SK-N-SH (cell line): Measurements from ENCODE around the gene MEF2A. TPM values are rescaled to one million over a fixed set of nuclear protein-coding genes. Genes with fewer than 3 reads are reported as not detected.

Source experiments
- CTCF ChIA-PET: fragments of 300-600, 350-600 bp; formaldehyde crosslinking; extraction: SDS; loops from one replicate; lab custom pipeline; 2021; lab: Yijun Ruan, JAX
- POLR2A ChIA-PET: fragments of 350-600 bp; sonication (Branson Sonifier 250); formaldehyde crosslinking; extraction: SDS; loops from one replicate; lab custom pipeline; 2020; ENCODE audit warnings: antibody characterized with exemption, inconsistent platforms; lab: Yijun Ruan, JAX
- DNase-seq: peaks from one replicate; pipeline ENCODE4 v3.0.0; 2012
- H2AFZ ChIP-seq: fragments of 200-600 bp; sonication (generic); 2 replicates; pipeline ENCODE4 v1.8.1; 2016; ENCODE audit warnings: antibody characterized with exemption, mild to moderate bottlenecking, low read depth
- H3F3A ChIP-seq: fragments of 200-600 bp; sonication (generic); replicated peaks from 2 replicates; pipeline ENCODE3; 2016; ENCODE audit warnings: antibody characterized with exemption, mild to moderate bottlenecking; ENCODE audit not compliant: insufficient read depth
- H3K27ac ChIP-seq, 2 experiments: fragments of 200-500 bp in 1 of 2; fragments of 200-600 bp in 1 of 2; sonication (Bioruptor generic) in 1 of 2; sonication (generic), shearing (Covaris generic) in 1 of 2; 2 replicates each; pipeline versions ENCODE4 v1.5.1 to v1.6.1; 2014 to 2016; ENCODE audit warnings: low read depth in 2 of 2, inconsistent platforms in 1 of 2, low read length in 1 of 2, mild to moderate bottlenecking in 1 of 2, mixed read lengths in 1 of 2
- H3K27me3 ChIP-seq: fragments of 200-600 bp; sonication (generic), shearing (Covaris generic); 2 replicates; pipeline ENCODE4 v1.6.1; 2016; ENCODE audit warnings: mixed run types; ENCODE audit not compliant: insufficient read depth
- H3K36me3 ChIP-seq, 2 experiments: fragments of 200-500 bp in 1 of 2; fragments of 200-600 bp in 1 of 2; sonication (Bioruptor generic) in 1 of 2; sonication (generic) in 1 of 2; replicated peaks in 1 of 2; 2 replicates each; pipeline versions ENCODE3 to v1.5.1; 2014 to 2016; ENCODE audit warnings: low read length in 1 of 2, mild to moderate bottlenecking in 1 of 2; ENCODE audit not compliant: insufficient read depth in 2 of 2, control insufficient read depth in 1 of 2
- H3K4me1 ChIP-seq, 2 experiments: fragments of 200-500 bp in 1 of 2; fragments of 200-600 bp in 1 of 2; sonication (Bioruptor generic) in 1 of 2; sonication (generic), shearing (Covaris generic) in 1 of 2; 2 replicates each; pipeline versions ENCODE4 v1.5.1 to v1.6.1; 2014 to 2016; ENCODE audit warnings: low read depth in 1 of 2, low read length in 1 of 2, mixed run types in 1 of 2; ENCODE audit not compliant: insufficient read depth in 2 of 2, control insufficient read depth in 1 of 2
- H3K4me2 ChIP-seq: fragments of 200-600 bp; sonication (generic), shearing (Covaris generic); 2 replicates; pipeline ENCODE4 v1.6.1; 2017; ENCODE audit warnings: mixed run types
- H3K4me3 ChIP-seq, 2 experiments: fragments of 200-500 bp in 1 of 2; fragments of 200-600 bp in 1 of 2; sonication (Bioruptor generic) in 1 of 2; sonication (generic), shearing (Covaris generic) in 1 of 2; 2 replicates each; pipeline versions ENCODE4 v1.5.1 to v1.8.1; 2014 to 2016; ENCODE audit warnings: low read depth in 2 of 2, inconsistent platforms in 1 of 2, low read length in 1 of 2, mild to moderate bottlenecking in 1 of 2, mixed read lengths in 1 of 2, moderate library complexity in 1 of 2
- H3K79me2 ChIP-seq: fragments of 200-600 bp; sonication (generic); 2 replicates; pipeline ENCODE4 v1.8.1; 2017; ENCODE audit warnings: mild to moderate bottlenecking; ENCODE audit not compliant: insufficient read depth
- H3K9ac ChIP-seq: fragments of 200-600 bp; sonication (generic); 2 replicates; pipeline ENCODE4 v1.6.1; 2017; ENCODE audit warnings: mixed run types
- H3K9me2 ChIP-seq: fragments of 200-600 bp; sonication (generic); 2 replicates; pipeline ENCODE4 v1.6.1; 2017; ENCODE audit warnings: mixed run types
- H3K9me3 ChIP-seq: fragments of 200-600 bp; sonication (generic); 2 replicates; pipeline ENCODE4 v1.6.1; 2017; ENCODE audit warnings: mixed run types, mild to moderate bottlenecking, moderate library complexity
- H4K20me1 ChIP-seq: fragments of 200-600 bp; sonication (generic); 2 replicates; pipeline ENCODE4 v1.6.1; 2017; ENCODE audit warnings: mild to moderate bottlenecking, mixed run types; ENCODE audit not compliant: insufficient read depth
- ELF1 ChIP-seq: IDR thresholded peaks from 2 replicates; pipeline ENCODE4 v1.4.0; 2012
- FOXM1 ChIP-seq: IDR thresholded peaks from 2 replicates; pipeline ENCODE4 v1.4.0; 2012; ENCODE audit warnings: low read depth, mild to moderate bottlenecking
- JUND ChIP-seq: IDR thresholded peaks from 2 replicates; pipeline ENCODE4 v1.4.0; 2012
- MXI1 ChIP-seq: IDR thresholded peaks from 2 replicates; pipeline ENCODE4 v1.6.1; 2012; ENCODE audit warnings: mild to moderate bottlenecking, low read depth, low read length, improper control_type of control experiment
- NFIC ChIP-seq: IDR thresholded peaks from 2 replicates; pipeline ENCODE4 v1.4.0; 2012; ENCODE audit warnings: borderline replicate concordance
- PBX3 ChIP-seq: IDR thresholded peaks from 2 replicates; pipeline ENCODE4; 2012
- RAD21 ChIP-seq: IDR thresholded peaks from 2 replicates; pipeline ENCODE4 v1.6.1; 2012; ENCODE audit warnings: mild to moderate bottlenecking, low read length
- RCOR1 ChIP-seq: fragments of 150-350 bp; IDR thresholded peaks from 2 replicates; pipeline ENCODE4 v1.6.1; 2017; ENCODE audit warnings: antibody characterized with exemption, low read length
- TAF1 ChIP-seq: IDR thresholded peaks from 2 replicates; pipeline ENCODE4 v1.6.1; 2012; ENCODE audit warnings: low read depth, mild to moderate bottlenecking, low read length, moderate library complexity, borderline replicate concordance
- TEAD4 ChIP-seq: IDR thresholded peaks from 2 replicates; pipeline ENCODE4 v1.4.0; 2012; ENCODE audit warnings: mild to moderate bottlenecking, borderline replicate concordance; ENCODE audit not compliant: insufficient read depth
- YY1 ChIP-seq: IDR thresholded peaks from 2 replicates; pipeline ENCODE4 v1.4.0; 2012; ENCODE audit warnings: low read depth, mild to moderate bottlenecking
- WGBS: methylation state at CpG from one replicate; pipeline ENCODE4 v1.1.6; 2017; ENCODE audit warnings: low lambda C conversion rate; 5-methylcytosine and 5-hydroxymethylcytosine counted together
- polyA plus RNA-seq, 3 experiments: library from polyadenylated mRNA; depleted of rRNA; stranded (reverse); fragments of >200 nt; gene quantifications; 2 replicates each; pipeline ENCODE4 v1.2.3, GENCODE V29; 2012
- TF ChIP-seq, protein P1 (sequence below): IDR thresholded peaks from 2 replicates; pipeline ENCODE4 v1.6.1; 2012; ENCODE audit warnings: mild to moderate bottlenecking, low read depth, low read length, moderate library complexity
- TF ChIP-seq, protein P2 (sequence below): IDR thresholded peaks from 2 replicates; pipeline ENCODE4 v1.4.0; 2012; ENCODE audit warnings: low read depth

MEF2A gene
- polyA plus RNA-seq, 1 of the 3 experiments (the other 2 are of a cell fraction): 20.9 TPM

GRCh38 chr15:99605490-99605931 lies 39.7 kb downstream of the MEF2A start:
- Histone ChIP-seq H3K9ac (no peak overlapping the region), H3K27me3 (no peaks in the 10 kb centered on the region), H3K36me3 (peaks cover 1 to 16% of the 10 kb centered on the region in 2 experiments), H3K4me3 (no peak overlapping the region), H3K4me1 (no peaks in the 10 kb centered on the region), H3K79me2 (peaks cover 92% of the 10 kb centered on the region), H3K27ac (no peak overlapping the region), H4K20me1 (peaks cover 33% of the 10 kb centered on the region), H3F3A (peaks cover 7% of the 10 kb centered on the region), H3K4me2 (no peak overlapping the region), H3K9me2 (no peaks in the 10 kb centered on the region), H2AFZ (no peak overlapping the region), H3K9me3 (0 out of 2 replicates have a peak, but pooled peaks cover 5% of the 10 kb centered on the region)
- CTCF ChIA-PET: interaction anchor here (1.2 to 1.4 kb wide), 2 partner anchors 98 to 99 kb away, joined by 3 read pairs; no protein-coding TSS in a partner anchor
- POLR2A ChIA-PET: no interaction called here
- DNase-seq: no peak
- 85% methylated on average over 6 of the region's 6 CpGs for WGBS
- TF ChIP-seq ELF1: no peak

DNA sequence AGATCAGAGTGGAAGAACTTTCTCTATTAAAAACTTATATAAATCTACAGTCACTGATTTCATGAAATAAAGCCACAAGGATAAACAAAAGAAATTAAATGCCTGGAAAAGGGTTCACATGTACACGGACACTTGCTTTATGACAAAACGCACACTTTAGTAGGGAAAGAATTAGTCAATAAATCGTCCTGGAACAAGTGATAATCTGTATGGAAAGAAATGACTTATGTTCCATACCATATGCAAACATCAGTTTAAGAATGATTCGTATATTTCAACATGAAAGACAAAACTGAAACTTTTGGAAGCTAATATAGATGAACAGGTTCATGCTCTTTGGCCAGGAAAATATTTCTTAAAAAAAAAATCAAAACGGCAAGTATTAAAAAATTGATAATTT lies 40.2 kb downstream of the MEF2A start:
- WGBS: 89% methylated on average over 5 of the region's 5 CpGs
- H4K20me1 ChIP-seq: peaks cover 30% of the 10 kb centered on the region
- H3K27ac ChIP-seq: no peak overlapping the region
- peaks cover 93% of the 10 kb centered on the region for H3K79me2 ChIP-seq
- DNase-seq: no peak
- ChIA-PET POLR2A (no interaction called here), CTCF (interaction anchor here (1.4 kb wide), 1 partner anchor 99 kb away, joined by 3 read pairs; no protein-coding TSS in a partner anchor)
- TF ChIP-seq MXI1 (no peak), TEAD4 (no peak), NFIC (no peak), RCOR1 (no peak), JUND (no peak), YY1 (no peak), PBX3 (no peak), TAF1 (no peak), RAD21 (no peak), FOXM1 (no peak)
- TF ChIP-seq, protein P1, sequence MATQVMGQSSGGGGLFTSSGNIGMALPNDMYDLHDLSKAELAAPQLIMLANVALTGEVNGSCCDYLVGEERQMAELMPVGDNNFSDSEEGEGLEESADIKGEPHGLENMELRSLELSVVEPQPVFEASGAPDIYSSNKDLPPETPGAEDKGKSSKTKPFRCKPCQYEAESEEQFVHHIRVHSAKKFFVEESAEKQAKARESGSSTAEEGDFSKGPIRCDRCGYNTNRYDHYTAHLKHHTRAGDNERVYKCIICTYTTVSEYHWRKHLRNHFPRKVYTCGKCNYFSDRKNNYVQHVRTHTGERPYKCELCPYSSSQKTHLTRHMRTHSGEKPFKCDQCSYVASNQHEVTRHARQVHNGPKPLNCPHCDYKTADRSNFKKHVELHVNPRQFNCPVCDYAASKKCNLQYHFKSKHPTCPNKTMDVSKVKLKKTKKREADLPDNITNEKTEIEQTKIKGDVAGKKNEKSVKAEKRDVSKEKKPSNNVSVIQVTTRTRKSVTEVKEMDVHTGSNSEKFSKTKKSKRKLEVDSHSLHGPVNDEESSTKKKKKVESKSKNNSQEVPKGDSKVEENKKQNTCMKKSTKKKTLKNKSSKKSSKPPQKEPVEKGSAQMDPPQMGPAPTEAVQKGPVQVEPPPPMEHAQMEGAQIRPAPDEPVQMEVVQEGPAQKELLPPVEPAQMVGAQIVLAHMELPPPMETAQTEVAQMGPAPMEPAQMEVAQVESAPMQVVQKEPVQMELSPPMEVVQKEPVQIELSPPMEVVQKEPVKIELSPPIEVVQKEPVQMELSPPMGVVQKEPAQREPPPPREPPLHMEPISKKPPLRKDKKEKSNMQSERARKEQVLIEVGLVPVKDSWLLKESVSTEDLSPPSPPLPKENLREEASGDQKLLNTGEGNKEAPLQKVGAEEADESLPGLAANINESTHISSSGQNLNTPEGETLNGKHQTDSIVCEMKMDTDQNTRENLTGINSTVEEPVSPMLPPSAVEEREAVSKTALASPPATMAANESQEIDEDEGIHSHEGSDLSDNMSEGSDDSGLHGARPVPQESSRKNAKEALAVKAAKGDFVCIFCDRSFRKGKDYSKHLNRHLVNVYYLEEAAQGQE: no peak
- TF ChIP-seq, protein P2, sequence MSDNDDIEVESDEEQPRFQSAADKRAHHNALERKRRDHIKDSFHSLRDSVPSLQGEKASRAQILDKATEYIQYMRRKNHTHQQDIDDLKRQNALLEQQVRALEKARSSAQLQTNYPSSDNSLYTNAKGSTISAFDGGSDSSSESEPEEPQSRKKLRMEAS: no peak
- no peak overlapping the region for H3K9ac ChIP-seq
- peaks cover 0 to 11% of the 10 kb centered on the region in 2 experiments for H3K36me3 ChIP-seq
- H3K27me3 ChIP-seq: no peaks in the 10 kb centered on the region
- peaks cover 7% of the 10 kb centered on the region for H3F3A ChIP-seq
- no peak overlapping the region for H3K4me3 ChIP-seq
- no peaks in the 10 kb centered on the region for H3K9me2 ChIP-seq
- 0 out of 2 replicates have a peak, but pooled peaks cover under 1% of the 10 kb centered on the region for H3K9me3 ChIP-seq
- H2AFZ ChIP-seq: no peak overlapping the region
- no peaks in the 10 kb centered on the region for H3K4me1 ChIP-seq
- H3K4me2 ChIP-seq: no peak overlapping the region
